ENCODE measurements around the gene PODN. TPM values are rescaled to one million over a fixed set of nuclear protein-coding genes. Genes with fewer than 3 reads are reported as not detected.

The PODN gene, protein sequence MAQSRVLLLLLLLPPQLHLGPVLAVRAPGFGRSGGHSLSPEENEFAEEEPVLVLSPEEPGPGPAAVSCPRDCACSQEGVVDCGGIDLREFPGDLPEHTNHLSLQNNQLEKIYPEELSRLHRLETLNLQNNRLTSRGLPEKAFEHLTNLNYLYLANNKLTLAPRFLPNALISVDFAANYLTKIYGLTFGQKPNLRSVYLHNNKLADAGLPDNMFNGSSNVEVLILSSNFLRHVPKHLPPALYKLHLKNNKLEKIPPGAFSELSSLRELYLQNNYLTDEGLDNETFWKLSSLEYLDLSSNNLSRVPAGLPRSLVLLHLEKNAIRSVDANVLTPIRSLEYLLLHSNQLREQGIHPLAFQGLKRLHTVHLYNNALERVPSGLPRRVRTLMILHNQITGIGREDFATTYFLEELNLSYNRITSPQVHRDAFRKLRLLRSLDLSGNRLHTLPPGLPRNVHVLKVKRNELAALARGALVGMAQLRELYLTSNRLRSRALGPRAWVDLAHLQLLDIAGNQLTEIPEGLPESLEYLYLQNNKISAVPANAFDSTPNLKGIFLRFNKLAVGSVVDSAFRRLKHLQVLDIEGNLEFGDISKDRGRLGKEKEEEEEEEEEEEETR
- not detected for total RNA-seq

DNA sequence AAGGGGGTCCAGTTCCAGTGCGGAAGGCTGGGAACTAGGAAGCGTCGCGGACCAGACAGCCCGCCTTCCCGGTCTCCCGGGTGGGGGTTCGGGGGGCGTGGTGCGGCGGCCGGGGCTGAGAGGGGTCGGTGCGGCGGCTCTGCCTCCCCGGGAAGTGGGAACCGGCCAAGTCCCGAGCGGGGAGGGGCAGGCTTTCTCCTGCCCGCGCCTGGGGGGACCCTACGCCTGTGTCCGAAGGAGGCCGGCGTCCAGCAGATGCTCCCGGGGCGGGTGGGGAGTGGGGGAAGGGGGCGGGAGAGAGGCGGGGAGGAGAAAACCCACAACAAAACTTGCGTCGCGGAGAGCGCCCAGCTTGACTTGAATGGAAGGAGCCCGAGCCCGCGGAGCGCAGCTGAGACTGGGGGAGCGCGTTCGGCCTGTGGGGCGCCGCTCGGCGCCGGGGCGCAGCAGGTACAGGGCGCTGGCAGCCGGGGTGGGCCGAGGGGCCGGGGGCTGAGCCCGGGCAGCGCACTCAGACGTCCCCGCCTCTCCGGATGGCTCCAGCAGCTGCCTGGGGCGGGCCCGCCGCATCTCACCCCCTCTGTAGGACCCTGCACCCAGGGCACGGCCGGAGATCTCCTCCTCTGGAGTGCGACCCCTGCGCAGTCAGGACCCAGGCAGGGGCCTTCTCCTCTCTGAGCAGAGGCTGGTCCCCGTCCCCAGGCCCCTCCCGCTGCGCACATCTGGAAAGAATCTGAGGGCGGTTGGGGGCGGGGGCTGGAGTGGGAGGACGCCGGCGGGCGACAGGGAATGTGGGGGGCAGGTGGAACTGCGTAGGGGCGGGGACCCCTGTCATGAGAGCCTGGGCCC lies at the start of gene PODN:
TSS of gene PODN (plus strand) at position 355 of the 849 bp plus-strand sequence. CDS start 7,643 bp downstream, outside the sequence.
- ChIA-PET POLR2A (no interaction called here), CTCF (no interaction called here)

DNA sequence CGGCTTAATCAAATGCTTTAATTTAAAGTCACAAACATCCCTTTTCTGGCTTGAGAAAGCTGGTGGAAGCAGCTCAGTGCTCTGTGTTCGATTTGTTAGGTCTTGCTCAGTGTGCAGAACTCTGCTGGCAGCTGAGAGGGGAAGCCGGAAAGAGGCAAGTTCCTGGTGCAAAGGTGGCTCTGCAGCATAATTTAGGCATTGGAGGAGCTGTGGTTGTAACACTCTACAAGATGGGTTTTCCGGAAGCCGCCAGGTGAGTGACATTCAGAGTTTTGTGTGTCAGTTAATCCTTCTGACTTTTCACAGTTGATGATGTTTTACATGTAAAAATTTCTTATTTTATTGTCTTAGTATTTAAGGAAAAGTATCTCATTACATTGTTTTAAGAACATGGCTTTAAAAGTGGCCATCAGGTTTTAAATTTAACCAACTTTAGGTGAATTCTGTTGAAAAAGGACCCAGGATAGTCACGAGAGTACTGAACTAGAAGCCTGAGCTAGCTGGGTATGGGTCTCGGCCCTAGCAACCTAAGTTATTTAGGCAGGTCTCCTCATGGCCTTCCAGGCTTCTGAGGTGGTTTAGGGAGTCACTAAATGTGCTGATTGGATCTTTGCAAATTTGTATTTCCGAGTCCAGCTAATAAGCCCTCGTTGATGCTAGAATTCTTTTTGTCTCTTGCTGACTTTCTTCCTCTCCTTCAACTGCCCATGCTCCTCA lies 47.1 kb upstream of the PODN start:
- CTCF ChIA-PET, result interaction anchor here (0.6 kb wide), 1 partner anchor 854 kb away, joined by 4 read pairs; no protein-coding TSS in a partner anchor

DNA sequence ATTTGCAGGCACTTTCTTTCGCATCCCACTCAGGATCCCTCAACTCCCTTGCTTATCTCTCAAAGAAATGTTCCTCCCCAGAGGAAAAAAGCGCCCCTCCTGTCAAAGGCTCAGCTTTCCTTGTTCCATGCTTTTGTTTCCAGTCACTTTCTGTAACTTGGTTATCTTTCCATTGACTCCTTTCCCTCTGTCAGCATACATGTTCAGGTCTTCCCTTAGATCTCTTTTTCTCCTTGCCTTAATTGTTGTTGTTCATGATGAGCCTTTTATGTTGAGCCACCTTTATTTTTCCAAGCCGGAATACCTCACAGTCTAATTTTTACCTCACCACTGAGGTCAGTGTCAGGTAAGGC lies 46.5 kb upstream of the PODN start:
- ChIA-PET CTCF (interaction anchor here (0.6 kb wide), 1 partner anchor 854 kb away, joined by 4 read pairs; no protein-coding TSS in a partner anchor), POLR2A (interaction anchor here (1.3 kb wide), 1 partner anchor 180 kb away, joined by 4 read pairs; no protein-coding TSS in a partner anchor)

More for the DNA sequence above, 47.1 kb upstream of the PODN start:
- POLR2A ChIA-PET, result interaction anchor here (0.6 to 1.3 kb wide), 2 partner anchors 98 to 181 kb away, joined by 3 to 4 read pairs; no protein-coding TSS in a partner anchor

DNA sequence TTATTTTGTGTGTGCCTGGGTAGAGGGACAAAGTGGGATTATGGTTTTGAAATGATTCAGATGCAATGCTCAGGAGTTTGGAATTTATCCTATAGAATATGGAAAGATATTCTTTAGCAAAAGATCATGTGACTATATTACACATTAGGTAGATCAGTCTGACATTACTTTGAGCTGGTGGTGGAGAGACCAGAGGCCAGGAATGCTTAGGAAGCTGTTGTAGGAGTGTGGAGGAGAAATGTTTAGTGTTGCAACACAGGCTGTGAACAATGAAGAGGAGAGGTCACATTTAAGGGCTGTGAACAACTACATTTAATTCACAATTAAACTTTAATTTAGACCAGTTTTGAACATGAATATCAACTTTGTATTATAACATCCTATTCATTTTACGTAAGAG lies 45.3 kb upstream of the PODN start:
- CTCF ChIA-PET, result no interaction called here
- POLR2A ChIA-PET, result no interaction called here

DNA sequence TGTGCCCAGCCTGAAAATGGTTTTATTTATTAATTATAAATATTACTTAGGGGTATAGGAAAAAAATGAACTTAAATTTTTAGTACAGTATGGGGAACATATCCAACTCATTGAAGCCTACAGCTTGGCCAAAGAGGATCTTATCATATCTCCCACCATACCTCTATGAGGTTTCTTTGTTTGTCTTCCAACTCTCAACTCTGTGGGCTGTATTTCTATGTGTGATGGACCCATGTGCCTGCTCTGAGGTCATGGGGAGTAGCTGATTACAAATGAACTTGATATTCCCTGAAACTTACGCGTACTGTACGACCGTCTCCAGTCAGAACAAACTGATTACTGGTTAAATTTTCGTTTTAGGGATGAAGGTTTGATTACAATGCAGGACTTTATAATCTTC lies 41.4 kb upstream of the PODN start:
- POLR2A ChIA-PET, result no interaction called here
- CTCF ChIA-PET, result no interaction called here

DNA sequence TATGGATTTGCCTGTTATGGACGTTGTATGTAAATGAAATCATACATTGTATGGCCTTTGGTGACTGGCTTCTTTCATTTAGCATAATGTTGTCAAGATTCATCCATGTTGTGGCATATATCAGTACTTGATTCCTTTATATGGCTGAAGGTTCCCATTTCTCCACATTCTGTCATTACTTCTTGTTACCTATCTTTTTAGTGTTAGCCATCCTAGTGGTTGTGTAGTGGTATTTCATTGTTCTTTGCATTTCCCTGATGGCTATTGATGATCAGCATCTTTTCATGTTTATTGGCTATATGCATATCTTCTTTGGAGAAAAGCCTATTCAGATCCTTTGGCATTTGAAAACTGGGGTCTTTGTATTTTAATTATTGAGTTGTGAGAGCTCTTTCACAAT lies 39.8 kb upstream of the PODN start:
- POLR2A ChIA-PET, result no interaction called here
- CTCF ChIA-PET, result no interaction called here

DNA sequence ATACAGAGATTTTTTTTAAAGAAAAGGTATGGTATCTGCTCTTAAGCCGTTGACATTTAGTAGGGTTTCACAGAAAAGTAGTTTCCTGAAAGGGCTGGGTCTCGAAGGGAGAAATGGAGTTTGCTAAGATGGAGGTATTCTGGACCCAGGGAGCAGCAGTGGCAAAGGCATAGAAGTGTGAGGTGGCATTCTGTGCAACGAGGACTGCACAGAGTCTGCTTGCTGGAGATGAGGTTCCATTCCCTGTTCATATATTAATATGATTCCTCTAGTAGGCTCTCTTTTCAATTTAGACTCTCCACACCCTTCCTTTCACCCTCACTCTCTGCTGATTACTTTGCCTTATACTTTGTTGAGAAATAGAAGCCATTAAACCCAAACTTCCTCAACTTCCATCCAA lies 38.5 kb upstream of the PODN start:
- CTCF ChIA-PET, result no interaction called here
- POLR2A ChIA-PET, result no interaction called here

DNA sequence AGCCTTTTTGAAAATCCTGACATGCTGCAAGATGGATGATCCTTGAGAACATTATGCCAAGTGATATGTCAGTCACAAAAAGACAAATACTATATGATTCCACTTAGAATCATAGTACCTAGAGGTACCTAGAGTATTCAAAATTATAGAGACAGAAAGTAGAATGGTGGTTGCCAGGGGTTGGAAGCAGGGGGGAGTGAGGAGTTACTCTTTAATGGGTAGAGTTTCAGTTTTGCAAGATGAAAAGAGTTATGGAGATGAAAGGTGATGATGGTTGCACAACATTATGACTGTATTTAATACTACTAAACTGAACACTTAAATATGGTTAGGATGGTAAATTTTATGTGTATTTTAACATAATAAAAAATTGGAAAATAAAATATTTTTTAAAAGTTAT lies 37.9 kb upstream of the PODN start:
- ChIA-PET CTCF (no interaction called here), POLR2A (no interaction called here)

DNA sequence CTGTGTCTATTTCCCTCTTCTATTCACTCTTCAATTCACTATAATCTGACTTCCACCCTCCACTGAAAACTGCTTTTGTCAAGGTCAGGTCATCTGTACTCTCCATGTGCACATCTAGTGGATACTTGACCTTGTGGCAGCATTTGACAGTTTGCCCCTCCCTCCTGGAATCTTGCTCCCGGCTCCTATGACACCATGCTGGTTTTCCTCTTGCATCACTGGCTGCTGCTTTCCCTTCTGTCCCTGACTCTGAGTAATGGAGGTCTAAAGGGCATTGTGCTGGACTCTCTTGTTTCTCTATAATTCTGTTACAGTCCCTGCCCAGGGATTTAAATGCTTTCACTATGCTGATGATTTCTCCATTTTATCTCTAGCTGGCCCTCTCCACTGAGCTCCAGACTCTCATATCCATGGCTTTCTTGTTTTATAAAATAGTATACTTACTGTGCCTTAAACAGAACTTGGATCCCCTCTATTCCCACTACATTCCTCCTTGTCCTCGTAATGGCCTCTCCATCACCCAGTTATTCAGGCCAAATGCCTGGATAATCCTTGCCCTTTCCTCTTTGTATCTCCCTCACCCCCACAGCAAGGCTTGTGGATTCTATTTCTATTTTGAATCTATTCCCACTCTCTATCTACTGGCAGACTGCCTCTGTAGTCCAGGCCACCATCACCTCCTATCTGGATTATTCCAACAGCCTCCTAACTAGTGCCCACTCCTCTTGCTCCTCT lies 36.8 kb upstream of the PODN start:
- ChIA-PET POLR2A (no interaction called here), CTCF (no interaction called here)

DNA sequence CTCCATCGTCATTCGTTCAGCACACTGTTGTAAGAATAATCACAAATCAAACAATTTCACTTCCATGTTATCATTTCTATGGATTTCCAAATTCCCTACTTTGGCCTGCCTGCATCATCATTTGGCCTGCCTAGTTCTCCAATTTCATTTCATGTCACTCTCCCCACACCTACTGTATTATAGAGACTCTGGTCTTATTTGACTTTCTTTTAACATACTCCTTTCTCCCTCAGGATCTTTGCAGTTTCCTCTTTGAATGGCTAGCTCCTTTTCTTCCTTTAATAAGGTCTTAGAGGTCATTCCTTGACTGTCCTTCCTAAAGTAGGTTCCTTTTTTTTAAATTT lies 36.3 kb upstream of the PODN start:
- CTCF ChIA-PET, result no interaction called here
- POLR2A ChIA-PET, result no interaction called here

DNA sequence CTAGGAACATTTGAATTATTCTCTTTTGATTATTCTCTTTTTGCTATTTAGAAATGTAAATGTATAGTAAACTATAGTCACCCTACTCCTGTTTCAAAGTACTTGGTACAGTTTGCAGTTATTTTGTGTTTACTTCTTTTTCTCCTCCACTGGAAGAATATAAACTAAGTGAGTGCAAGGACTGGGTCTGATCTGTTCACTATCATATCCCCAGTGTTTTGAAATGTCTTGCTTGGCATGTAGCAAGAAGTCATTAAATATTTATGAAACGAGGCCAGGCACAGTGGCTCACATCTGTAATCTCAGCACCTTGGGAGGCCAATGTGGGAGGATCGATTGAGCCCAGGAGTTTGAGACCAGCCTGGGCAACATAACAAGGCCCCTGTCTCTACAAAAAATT lies 35.8 kb upstream of the PODN start:
- POLR2A ChIA-PET, result no interaction called here
- CTCF ChIA-PET, result no interaction called here

DNA sequence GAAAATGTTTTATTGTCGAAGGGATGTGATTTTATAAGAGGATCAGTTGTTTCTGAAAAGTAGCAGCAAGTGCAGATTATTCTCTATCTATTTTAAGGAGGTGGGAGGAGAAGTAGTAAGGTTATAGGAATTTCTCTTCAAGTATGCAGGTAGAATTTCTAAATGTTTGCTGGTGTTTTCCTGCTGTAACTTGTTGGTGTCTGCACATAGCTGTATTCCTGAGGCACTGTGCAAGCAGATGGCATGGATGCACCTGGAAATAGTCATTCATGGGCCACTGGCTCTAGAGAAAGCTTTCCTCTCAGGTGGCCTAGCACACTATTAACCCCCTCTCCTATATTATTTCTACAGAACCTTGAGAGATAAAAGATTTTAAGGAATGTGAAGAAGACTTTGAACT lies 30.3 kb upstream of the PODN start:
- CTCF ChIA-PET, result no interaction called here
- POLR2A ChIA-PET, result no interaction called here

DNA sequence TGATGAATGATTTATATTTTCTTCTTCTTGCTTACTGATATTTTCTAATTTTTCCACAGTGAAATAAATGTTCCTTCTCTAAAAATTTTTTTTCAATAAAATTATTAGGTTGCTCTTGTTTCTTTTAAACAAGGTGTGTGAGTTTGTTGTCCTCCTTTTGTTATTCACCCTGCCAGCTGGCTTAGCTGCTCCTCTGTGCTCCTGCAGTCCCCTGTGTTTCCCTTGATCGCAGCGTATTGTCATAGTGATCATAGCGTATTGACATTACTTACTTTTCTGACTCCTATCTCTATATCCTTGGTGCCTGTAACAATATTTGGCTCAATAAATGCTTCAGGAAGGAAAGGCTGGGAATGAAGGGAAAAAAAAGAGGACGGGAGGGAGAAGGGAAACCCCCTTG lies 24.9 kb upstream of the PODN start:
- ChIA-PET CTCF (interaction anchor here (0.7 kb wide), 1 partner anchor 547 kb away, joined by 3 read pairs; no protein-coding TSS in a partner anchor), POLR2A (no interaction called here)

DNA sequence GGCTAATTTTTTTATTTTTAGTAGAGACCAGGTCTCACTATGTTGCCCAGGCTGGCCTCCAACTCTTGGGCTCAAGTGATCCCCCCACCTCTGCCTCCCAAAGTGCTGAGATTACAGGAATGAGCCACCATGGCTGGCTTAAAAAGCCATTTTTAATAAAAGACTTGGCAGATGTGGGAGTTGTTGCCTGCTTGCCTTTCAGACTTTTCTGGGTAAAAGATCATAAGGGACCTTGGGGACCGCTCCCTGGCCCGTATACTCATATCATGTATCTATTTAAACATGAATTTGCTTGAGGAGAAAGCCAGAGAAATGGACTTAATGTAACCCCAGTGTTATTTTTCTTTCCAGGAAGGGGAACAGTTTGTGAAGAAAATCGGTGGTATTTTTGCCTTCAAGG lies 23.4 kb upstream of the PODN start:
- POLR2A ChIA-PET, result no interaction called here
- CTCF ChIA-PET, result no interaction called here

DNA sequence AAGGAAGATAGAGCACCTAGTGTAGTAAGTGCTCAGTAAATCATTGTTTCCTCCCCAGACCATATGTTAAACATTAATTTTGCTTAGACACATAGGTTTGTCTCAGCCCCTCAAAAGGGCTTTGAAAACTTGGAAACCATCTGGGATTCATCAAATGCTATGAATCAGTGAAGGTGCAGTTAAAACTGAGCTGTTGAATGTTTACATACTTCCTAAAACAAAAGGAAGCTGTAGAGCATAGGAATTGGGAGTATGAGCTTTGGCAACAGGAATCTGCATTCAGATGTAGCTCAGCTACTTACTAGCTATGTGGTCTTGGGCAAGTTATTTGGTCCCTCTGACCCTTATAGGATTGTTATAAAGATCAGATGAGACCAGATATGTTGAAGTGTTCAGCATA lies 18.7 kb upstream of the PODN start:
- ChIA-PET POLR2A (no interaction called here), CTCF (interaction anchor here (0.5 kb wide), 1 partner anchor 389 kb away, joined by 3 read pairs; no protein-coding TSS in a partner anchor)

DNA sequence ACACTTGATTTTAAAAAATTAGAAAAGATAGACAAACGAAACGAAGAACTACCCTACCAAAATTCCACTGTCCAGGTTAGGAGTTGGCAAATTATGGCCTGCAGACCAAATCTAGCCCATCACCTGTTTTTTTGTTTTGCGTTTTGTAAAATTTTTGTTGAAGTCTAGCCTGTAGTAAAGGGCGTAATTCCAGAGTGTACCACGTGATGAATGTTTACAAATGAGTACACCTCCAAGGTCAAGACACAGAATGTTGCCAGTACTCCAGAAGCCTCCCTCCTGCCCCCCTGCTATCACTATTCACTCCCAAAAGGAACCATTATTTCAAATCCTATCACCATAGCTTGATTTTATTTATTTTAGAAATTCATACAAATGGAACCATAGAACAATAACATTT lies 17.1 kb upstream of the PODN start:
- ChIA-PET CTCF (no interaction called here), POLR2A (no interaction called here)

DNA sequence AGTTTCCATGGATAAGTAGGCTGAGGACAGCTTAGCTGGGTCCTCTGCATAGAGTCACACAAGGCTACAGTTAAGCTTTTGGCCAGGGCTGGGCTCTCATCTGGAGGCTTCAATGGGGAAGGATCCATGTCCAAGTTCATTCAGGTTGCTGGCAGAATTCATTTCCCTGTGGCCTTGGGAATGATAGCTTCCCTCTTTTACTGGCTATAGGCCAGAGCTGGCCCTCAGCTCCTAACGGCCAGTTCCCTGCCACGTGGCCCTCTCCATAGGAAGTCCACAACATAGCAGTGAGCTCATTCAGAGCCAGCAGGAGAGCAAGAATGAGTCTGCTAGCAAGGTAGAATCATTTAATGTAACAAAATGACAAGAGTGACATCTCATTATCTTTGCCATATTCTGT lies 15.1 kb upstream of the PODN start:
- ChIA-PET POLR2A (no interaction called here), CTCF (no interaction called here)

DNA sequence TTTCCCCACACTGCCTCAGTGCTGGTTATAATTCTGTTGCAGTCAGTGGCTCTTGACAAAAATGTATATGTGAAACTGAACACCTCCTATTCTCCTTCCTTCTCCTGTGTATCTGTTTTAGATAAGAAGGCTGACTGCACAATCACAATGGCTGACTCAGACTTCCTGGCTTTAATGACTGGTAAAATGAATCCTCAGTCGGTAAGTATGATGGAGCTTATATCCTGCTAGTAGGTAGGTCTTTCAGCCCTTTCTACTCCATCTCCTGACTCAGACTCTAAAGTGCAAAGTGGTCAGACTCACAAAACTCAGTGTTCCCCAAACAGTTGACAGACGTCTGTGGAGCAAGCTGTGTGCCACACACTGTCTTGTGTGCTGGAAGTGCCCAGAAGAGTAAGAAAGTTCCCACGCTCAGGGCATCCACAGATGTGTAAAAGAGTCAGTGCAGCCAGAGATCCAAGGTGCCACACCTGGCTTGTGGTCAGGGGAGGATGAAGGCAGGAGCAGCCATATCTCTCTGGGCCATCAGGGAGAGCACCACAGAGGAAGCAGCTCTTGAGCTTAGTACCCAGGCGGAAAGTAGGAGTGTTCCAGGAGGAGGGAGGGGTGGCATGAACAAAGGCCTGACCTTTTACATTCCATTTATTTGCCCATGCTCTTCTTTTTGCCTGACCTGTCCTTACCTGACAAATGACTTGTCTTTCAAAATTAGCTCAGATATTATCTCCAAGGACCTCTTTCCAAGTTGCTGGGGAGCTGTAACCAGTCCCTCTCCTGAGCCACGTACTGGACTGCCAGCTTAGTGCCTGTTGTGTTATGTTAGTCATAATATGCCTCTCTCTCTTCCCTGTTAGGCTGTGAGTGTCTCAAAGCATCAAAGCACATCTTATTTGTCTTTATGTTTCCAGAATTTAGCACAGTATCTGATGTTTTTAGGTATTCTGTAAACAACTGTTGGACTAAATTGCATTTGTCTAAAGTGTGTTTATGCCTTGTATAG lies 14.0 kb upstream of the PODN start:
- ChIA-PET POLR2A (no interaction called here), CTCF (no interaction called here)

Measured in activated CD8-positive, alpha-beta memory T cell treated with anti-CD3 and anti-CD28 coated beads for 36 hours (primary cell).